ENCODE measurements around the gene PIH1D1.

Gene PIH1D1

GRCh38 chr19:49456326-49456725 is 4.7 kb upstream of the PIH1D1 start:
- no peak overlapping the region for H3K9ac ChIP-seq (ENCODE audit: low read depth, low read length, poor library complexity, severe bottlenecking)
- peaks cover 31% of the 10 kb centered on the region for H3K79me2 ChIP-seq (ENCODE audit: insufficient read depth, low read length)
- H3K9me2 ChIP-seq (replicated peaks; ENCODE audit: low read depth, low read length), result no peaks in the 10 kb centered on the region
- peaks cover 21% of the 10 kb centered on the region for H3K4me1 ChIP-seq (ENCODE audit: insufficient read depth, low read length, poor library complexity, severe bottlenecking)
- no peaks in the 10 kb centered on the region for H4K20me1 ChIP-seq (ENCODE audit: insufficient read depth, low read length, poor library complexity, severe bottlenecking)
- H3K9me3 ChIP-seq (ENCODE audit: insufficient read depth, low read depth, low read length), result no peaks in the 10 kb centered on the region
- no peak overlapping the region for H3K4me3 ChIP-seq (ENCODE audit: low read length, poor library complexity, severe bottlenecking)
- H3K36me3 ChIP-seq (ENCODE audit: insufficient read depth, low read length), result no peaks in the 10 kb centered on the region
- TF ChIP-seq EZH2phosphoT487 (IDR thresholded peaks at IDR 0.05; ENCODE audit: borderline replicate concordance) (no peak), CTCF (conservative IDR thresholded peaks at IDR 0.05; ENCODE audit: low read length) (no peak)
- H3K27me3 ChIP-seq (ENCODE audit: insufficient read depth, low read length, poor library complexity, severe bottlenecking), result no peaks in the 10 kb centered on the region
- no peak overlapping the region for H2AFZ ChIP-seq (ENCODE audit: low read length)
- no peaks in the 10 kb centered on the region for H3F3A ChIP-seq (ENCODE audit: low read depth)
- no peak overlapping the region for H3K4me2 ChIP-seq (ENCODE audit: low read depth, low read length, poor library complexity, severe bottlenecking)

- H4K20me1 ChIP-seq (ENCODE audit: insufficient read depth, low read length, poor library complexity, severe bottlenecking), result no peaks in the 10 kb centered on the region
- no peak overlapping the region for H3K4me3 ChIP-seq (ENCODE audit: low read length, poor library complexity, severe bottlenecking)
- H3K36me3 ChIP-seq (ENCODE audit: insufficient read depth, low read length), result no peaks in the 10 kb centered on the region
- TF ChIP-seq CTCF (conservative IDR thresholded peaks at IDR 0.05; ENCODE audit: low read length), result no peak
- no peak for TF ChIP-seq EZH2phosphoT487 (IDR thresholded peaks at IDR 0.05; ENCODE audit: borderline replicate concordance)
- no peak overlapping the region for H3K9ac ChIP-seq (ENCODE audit: low read depth, low read length, poor library complexity, severe bottlenecking)
- peaks cover 37% of the 10 kb centered on the region for H3K79me2 ChIP-seq (ENCODE audit: insufficient read depth, low read length)
- no peaks in the 10 kb centered on the region for H3K27me3 ChIP-seq (ENCODE audit: insufficient read depth, low read length, poor library complexity, severe bottlenecking)
- H3K9me3 ChIP-seq (ENCODE audit: insufficient read depth, low read depth, low read length), result no peaks in the 10 kb centered on the region
- H3K4me2 ChIP-seq (ENCODE audit: low read depth, low read length, poor library complexity, severe bottlenecking), result no peak overlapping the region
- H3K9me2 ChIP-seq (replicated peaks; ENCODE audit: low read depth, low read length), result no peaks in the 10 kb centered on the region
- H3K4me1 ChIP-seq (ENCODE audit: insufficient read depth, low read length, poor library complexity, severe bottlenecking), result peaks cover 21% of the 10 kb centered on the region
- H3F3A ChIP-seq (ENCODE audit: low read depth), result no peaks in the 10 kb centered on the region
- no peak overlapping the region for H2AFZ ChIP-seq (ENCODE audit: low read length)
Measured at GRCh38 chr19:49455773-49456172, 4.2 kb upstream of the PIH1D1 start.

- Histone ChIP-seq H4K20me1 (ENCODE audit: insufficient read depth, low read length, poor library complexity, severe bottlenecking) (peaks cover 3% of the 10 kb centered on the region), H3K36me3 (ENCODE audit: insufficient read depth, low read length) (no peaks in the 10 kb centered on the region; the same call in 1 of the 2 replicates), H3K4me1 (ENCODE audit: insufficient read depth, low read length, poor library complexity, severe bottlenecking) (peaks cover 28% of the 10 kb centered on the region), H2AFZ (ENCODE audit: low read length) (peak overlapping the region; percentile 20; the same call in 1 of the 2 replicates), H3K9me2 (replicated peaks; ENCODE audit: low read depth, low read length) (no peaks in the 10 kb centered on the region), H3K4me3 (ENCODE audit: low read length, poor library complexity, severe bottlenecking) (peak overlapping the region; percentile 97), H3K4me2 (ENCODE audit: low read depth, low read length, poor library complexity, severe bottlenecking) (peak overlapping the region; percentile 81), H3K79me2 (ENCODE audit: insufficient read depth, low read length) (peaks cover 50% of the 10 kb centered on the region), H3K9me3 (ENCODE audit: insufficient read depth, low read depth, low read length) (no peaks in the 10 kb centered on the region), H3K27me3 (ENCODE audit: insufficient read depth, low read length, poor library complexity, severe bottlenecking) (no peaks in the 10 kb centered on the region), H3F3A (ENCODE audit: low read depth) (no peaks in the 10 kb centered on the region), H3K9ac (ENCODE audit: low read depth, low read length, poor library complexity, severe bottlenecking) (peak overlapping the region; percentile 99)
- TF ChIP-seq EZH2phosphoT487 (IDR thresholded peaks at IDR 0.05; ENCODE audit: borderline replicate concordance) (no peak), CTCF (conservative IDR thresholded peaks at IDR 0.05; ENCODE audit: low read length) (no peak)
Measured at GRCh38 chr19:49453757-49454240, 2.2 kb upstream of the PIH1D1 start.

Measured in Loucy (cell line).